SU-DHL-6 (cell line): ENCODE results near the gene RCC1.
A peak's percentile ranks its signal among the peaks of the same experiment; 100 is the strongest.

ENCODE experiments used
- H2AFZ ChIP-seq: fragments of 200-600 bp; sonication (generic); 2 replicates; pipeline ENCODE4 v1.6.1; 2014; ENCODE audit warnings: low read depth, mild to moderate bottlenecking, moderate library complexity, mixed read lengths, antibody characterized with exemption, low read length; ENCODE audit not compliant: severe bottlenecking
- H3F3A ChIP-seq: fragments of 200-600 bp; shearing (Covaris generic); 2 replicates; pipeline ENCODE4 v1.6.0; 2016; ENCODE audit warnings: antibody characterized with exemption, mild to moderate bottlenecking; ENCODE audit not compliant: insufficient read depth
- H3K27ac ChIP-seq: fragments of 200-600 bp; sonication (generic); 2 replicates; pipeline ENCODE4 v1.5.1; 2016; ENCODE audit warnings: low read depth, mild to moderate bottlenecking, low read length, moderate library complexity, mixed read lengths
- H3K27me3 ChIP-seq: fragments of 200-600 bp; sonication (generic), shearing (Covaris generic); 2 replicates; pipeline ENCODE4 v1.6.0; 2014; ENCODE audit warnings: mild to moderate bottlenecking, low read length
- H3K36me3 ChIP-seq: fragments of 200-600 bp; sonication (generic); 2 replicates; pipeline ENCODE4 v1.6.1; 2014; ENCODE audit warnings: mild to moderate bottlenecking, low read length, mixed read lengths
- H3K4me2 ChIP-seq: fragments of 300-600, 200-600 bp; shearing (Covaris generic), sonication (generic); 2 replicates; pipeline ENCODE4 v1.6.0; 2014; ENCODE audit warnings: low read length, low read depth, mild to moderate bottlenecking; ENCODE audit not compliant: poor library complexity, severe bottlenecking
- H3K4me3 ChIP-seq: fragments of 200-600 bp; sonication (generic); 2 replicates; pipeline ENCODE4 v1.5.1; 2014; ENCODE audit warnings: antibody characterized with exemption, low read length, mild to moderate bottlenecking, mixed read lengths; ENCODE audit not compliant: insufficient read depth, poor library complexity, severe bottlenecking
- H3K79me2 ChIP-seq: fragments of 200-600 bp; sonication (generic); 2 replicates; pipeline ENCODE4 v1.6.1; 2014; ENCODE audit warnings: mild to moderate bottlenecking, low read length, moderate library complexity; ENCODE audit not compliant: insufficient read depth
- H3K9ac ChIP-seq: fragments of 200-600 bp; sonication (generic); 2 replicates; pipeline ENCODE4 v1.7.0; 2014; ENCODE audit warnings: mild to moderate bottlenecking, low read length
- H3K9me2 ChIP-seq: fragments of 200-600 bp; sonication (generic); replicated peaks from 2 replicates; pipeline ENCODE4 v1.6.1; 2014; ENCODE audit warnings: low read length; ENCODE audit not compliant: insufficient read depth
- H3K9me3 ChIP-seq: fragments of 200-600 bp; sonication (generic); 2 replicates; pipeline ENCODE4 v1.6.1; 2014; ENCODE audit warnings: low read length, mixed read lengths; ENCODE audit not compliant: insufficient read depth
- H4K20me1 ChIP-seq: fragments of 200-600 bp; sonication (generic); 2 replicates; pipeline ENCODE4 v1.6.1; 2014; ENCODE audit warnings: low read depth, mild to moderate bottlenecking, antibody characterized with exemption, low read length, moderate library complexity, mixed read lengths
- CTCF ChIP-seq: fragments of 200-600 bp; sonication (generic); IDR thresholded peaks from one replicate; pipeline ENCODE4 v1.5.1; 2017; ENCODE audit warnings: antibody characterized with exemption, mild to moderate bottlenecking, low read length, moderate library complexity; ENCODE audit not compliant: insufficient read depth, poor library complexity, severe bottlenecking
- EZH2phosphoT487 ChIP-seq: fragments of 200-600 bp; sonication (generic), shearing (Covaris generic); conservative IDR thresholded peaks from 2 replicates; pipeline ENCODE4 v1.6.1; 2018; ENCODE audit warnings: mild to moderate bottlenecking, antibody characterized with exemption, low read length, moderate library complexity, mixed read lengths

Gene RCC1

GRCh38 chr1:28516518-28516956 lies 10.7 kb downstream of the RCC1 start:
- Histone ChIP-seq H3K9ac (peak overlapping the region; percentile 81; the same call in 1 of the 2 replicates), H4K20me1 (no peaks in the 10 kb centered on the region), H3K4me2 (peak overlapping the region; percentile 28), H3K9me2 (no peaks in the 10 kb centered on the region), H3F3A (peaks cover 63% of the 10 kb centered on the region), H3K27me3 (no peaks in the 10 kb centered on the region), H2AFZ (no peak overlapping the region), H3K4me3 (no peak overlapping the region), H3K36me3 (peaks cover 9% of the 10 kb centered on the region; the same call in 1 of the 2 replicates), H3K9me3 (no peaks in the 10 kb centered on the region), H3K27ac (peak overlapping the region; percentile 74), H3K79me2 (peaks cover 31% of the 10 kb centered on the region)
- TF ChIP-seq EZH2phosphoT487 = no peak
- TF ChIP-seq CTCF = no peak

- Histone ChIP-seq H3K9me3 (no peaks in the 10 kb centered on the region), H3K27me3 (no peaks in the 10 kb centered on the region), H3K4me2 (peak overlapping the region; percentile 78), H3F3A (peaks cover 53% of the 10 kb centered on the region), H3K4me3 (peak overlapping the region; percentile 81), H3K9ac (peak overlapping the region; percentile 81), H4K20me1 (no peaks in the 10 kb centered on the region), H3K9me2 (no peaks in the 10 kb centered on the region), H2AFZ (no peak overlapping the region), H3K79me2 (peaks cover 42% of the 10 kb centered on the region), H3K36me3 (peaks cover 3% of the 10 kb centered on the region; the same call in 1 of the 2 replicates), H3K27ac (peak overlapping the region; percentile 74)
- TF ChIP-seq EZH2phosphoT487 (no peak), CTCF (no peak)
Observed at GRCh38 chr1:28517649-28517999, 11.8 kb downstream of the RCC1 start.

- Histone ChIP-seq H3K36me3 (0 out of 2 replicates have a peak, but pooled peaks cover 3% of the 10 kb centered on the region), H3K79me2 (peaks cover 44% of the 10 kb centered on the region), H2AFZ (no peak overlapping the region), H3K9me3 (no peaks in the 10 kb centered on the region), H3K9me2 (no peaks in the 10 kb centered on the region), H3K4me3 (peak overlapping the region; percentile 81), H3K4me2 (peak overlapping the region; percentile 78), H3F3A (peaks cover 47% of the 10 kb centered on the region), H4K20me1 (no peaks in the 10 kb centered on the region), H3K9ac (peak overlapping the region; percentile 81), H3K27ac (peak overlapping the region; percentile 75), H3K27me3 (no peaks in the 10 kb centered on the region)
- TF ChIP-seq CTCF (peak; percentile 95), EZH2phosphoT487 (no peak)
Observed at GRCh38 chr1:28518000-28518744, 12.3 kb downstream of the RCC1 start.
